Gastroesophageal sphincter (tissue), 4 donors: ENCODE data around the gene CLEC2D. TPM values are rescaled to one million over a fixed set of nuclear protein-coding genes. Genes with fewer than 3 reads are reported as not detected.

Source experiments
- ATAC-seq: fragments of 150-250 bp; one replicate; pipeline ENCODE4 v1.9.1; 2016; ENCODE audit warnings: mild to moderate bottlenecking, moderate library complexity
- H3K27ac ChIP-seq, 4 donors: fragments of 200-600 bp; sonication (generic) in 3 of 4; 1 replicate in 3 of 4; 2 replicates in 1 of 4; pipeline ENCODE4 v1.5.1; 2016 to 2019
- H3K27me3 ChIP-seq: fragments of 200-600 bp; sonication (generic); one replicate; pipeline ENCODE4 v1.5.1; 2019
- H3K36me3 ChIP-seq, 2 donors: fragments of 200-600 bp; sonication (generic); one replicate each; pipeline ENCODE4 v1.5.1; 2019; ENCODE audit warnings: control low read depth in 1 of 2
- H3K4me1 ChIP-seq, 3 donors: fragments of 200-600 bp; sonication (generic); 1 replicate in 2 of 3; 2 replicates in 1 of 3; pipeline ENCODE4 v1.5.1; 2016 to 2019; ENCODE audit warnings: control low read depth in 2 of 3
- H3K4me3 ChIP-seq, 2 donors: fragments of 200-600 bp; sonication (generic); one replicate each; pipeline ENCODE4 v1.5.1; 2019; ENCODE audit warnings: mild to moderate bottlenecking in 1 of 2, moderate library complexity in 1 of 2
- H3K9me3 ChIP-seq, 3 donors: fragments of 200-600 bp; sonication (generic); one replicate each; pipeline ENCODE4 v1.5.1; 2017 to 2019; ENCODE audit warnings: control low read depth in 2 of 3
- CTCF ChIP-seq, 4 experiments: fragments of 200-600 bp in 2 of 4; fragments of 450-650 bp in 2 of 4; sonication (generic) in 1 of 4; IDR thresholded peaks; one replicate each; pipeline ENCODE4 v1.5.1; 2017 to 2019; ENCODE audit warnings: antibody characterized with exemption in 4 of 4, mild to moderate bottlenecking in 2 of 4, moderate library complexity in 2 of 4
- EP300 ChIP-seq: sonication (generic); formaldehyde crosslinking; IDR thresholded peaks from one replicate; pipeline ENCODE4 v1.6.1; 2017; ENCODE audit warnings: antibody characterized with exemption, mild to moderate bottlenecking
- POLR2A ChIP-seq, 2 donors: fragments of 450-650 bp; IDR thresholded peaks; one replicate each; pipeline ENCODE4 v1.6.1; 2017; ENCODE audit warnings: antibody characterized with exemption in 2 of 2, mild to moderate bottlenecking in 2 of 2, moderate library complexity in 1 of 2
- POLR2AphosphoS5 ChIP-seq: sonication (generic); formaldehyde crosslinking; IDR thresholded peaks from one replicate; pipeline ENCODE4 v1.6.1; 2017; ENCODE audit warnings: antibody characterized with exemption
- WGBS, 2 donors: methylation state at CpG; one replicate each; pipeline ENCODE4 v1.1.5; 2018; ENCODE audit warnings: low coverage in 1 of 2; 5-methylcytosine and 5-hydroxymethylcytosine counted together
- total RNA-seq, 4 donors: library from RNA; depleted of rRNA; stranded (reverse); fragments of >200 nt; gene quantifications; one replicate each; pipeline ENCODE4 v1.1.0, GENCODE V29; 2016

CLEC2D gene
- total RNA-seq, 4 donors from 2014 or later = 2.3 to 12.9 (median 7.4) TPM

- TF ChIP-seq EP300 (no peak), CTCF (IDR thresholded peaks at IDR 0.05) (no peak), POLR2AphosphoS5 (no peak), POLR2A (IDR thresholded peaks at IDR 0.05) (no peak)
- no peak for ATAC-seq
- 68 to 81% methylated on average over 2 of the region's 2 CpGs for WGBS, 2 donors
- H3K4me1 ChIP-seq = no peaks in the 10 kb centered on the region
- no peaks in the 10 kb centered on the region for H3K27me3 ChIP-seq
- no peaks in the 10 kb centered on the region for H3K36me3 ChIP-seq
- H3K4me3 ChIP-seq = no peak overlapping the region
- no peaks in the 10 kb centered on the region for H3K9me3 ChIP-seq
- H3K27ac ChIP-seq = no peak overlapping the region
Measured at GRCh38 chr12:9725213-9725870, 55.8 kb downstream of the CLEC2D start.

- 57 to 64% methylated on average over 1 of the region's 1 CpG for WGBS, 2 donors
- H3K4me1 ChIP-seq = no peaks in the 10 kb centered on the region
- no peak overlapping the region for H3K4me3 ChIP-seq
- H3K36me3 ChIP-seq = no peaks in the 10 kb centered on the region
- no peaks in the 10 kb centered on the region for H3K9me3 ChIP-seq
- no peaks in the 10 kb centered on the region for H3K27me3 ChIP-seq
- no peak for ATAC-seq
- no peak overlapping the region for H3K27ac ChIP-seq
- TF ChIP-seq POLR2AphosphoS5 = no peak
Measured at GRCh38 chr12:9727813-9728212, 58.3 kb downstream of the CLEC2D start.

- H3K27me3 ChIP-seq = no peaks in the 10 kb centered on the region
- no peaks in the 10 kb centered on the region for H3K36me3 ChIP-seq
- H3K4me1 ChIP-seq = no peaks in the 10 kb centered on the region
- ATAC-seq = no peak
- H3K9me3 ChIP-seq = no peaks in the 10 kb centered on the region
- H3K4me3 ChIP-seq = no peak overlapping the region
- no peak overlapping the region for H3K27ac ChIP-seq
- TF ChIP-seq CTCF (IDR thresholded peaks at IDR 0.05) (no peak), EP300 (no peak), POLR2AphosphoS5 (no peak), POLR2A (IDR thresholded peaks at IDR 0.05) (no peak)
Measured at GRCh38 chr12:9729082-9729481, 59.6 kb downstream of the CLEC2D start.

- ATAC-seq = no peak
- 71 to 84% methylated on average over 3 of the region's 3 CpGs for WGBS, 2 donors
- no peak for TF ChIP-seq EP300
- TF ChIP-seq POLR2A (IDR thresholded peaks at IDR 0.05) = no peak
- TF ChIP-seq POLR2AphosphoS5 = no peak
- TF ChIP-seq CTCF (IDR thresholded peaks at IDR 0.05) = no peak
- Histone ChIP-seq H3K27ac (no peak overlapping the region), H3K36me3 (no peaks in the 10 kb centered on the region), H3K27me3 (no peaks in the 10 kb centered on the region), H3K4me3 (no peak overlapping the region), H3K9me3 (no peaks in the 10 kb centered on the region), H3K4me1 (no peaks in the 10 kb centered on the region)
Measured at GRCh38 chr12:9730011-9730410, 60.5 kb downstream of the CLEC2D start.

GRCh38 chr12:9730591-9730990 lies 61.1 kb downstream of the CLEC2D start:
- no peak for TF ChIP-seq POLR2AphosphoS5
- TF ChIP-seq EP300 = no peak
- no peak for TF ChIP-seq POLR2A (IDR thresholded peaks at IDR 0.05)
- no peak for TF ChIP-seq CTCF (IDR thresholded peaks at IDR 0.05)

More at GRCh38 chr12:9730591-9730990, 61.1 kb downstream of the CLEC2D start:
- Histone ChIP-seq H3K4me1 (no peaks in the 10 kb centered on the region), H3K36me3 (no peaks in the 10 kb centered on the region), H3K27ac (no peak overlapping the region), H3K27me3 (no peaks in the 10 kb centered on the region), H3K4me3 (no peak overlapping the region), H3K9me3 (no peaks in the 10 kb centered on the region)
- WGBS, 2 donors = 73 to 84% methylated on average over 6 of the region's 6 CpGs
- ATAC-seq = no peak
